Hematopoietic multipotent progenitor cell treated with erythropoietin and hydrocortisone succinate and interleukin-3 and kit ligand, for 15 days (in vitro differentiated cells): ENCODE measurements around the gene HEATR1.
"Not testable (repeated sequence)": the region's sequence is repeated elsewhere in the genome, so short reads cannot be mapped to it uniquely, and the experiment has no call there.

Experiments
- DNase-seq: peaks from one replicate; pipeline ENCODE4 v3.0.0-alpha.2; 2015; ENCODE audit warnings: low spot score

Gene HEATR1

GRCh38 chr1:236509647-236510401, 94.5 kb downstream of the HEATR1 start:
- no peak for DNase-seq

- DNase-seq = no peak
Measured at GRCh38 chr1:236509203-236509602, 95.1 kb downstream of the HEATR1 start.

GRCh38 chr1:236508593-236509027, 95.7 kb downstream of the HEATR1 start:
- no peak for DNase-seq

GRCh38 chr1:236507022-236507700, 97.2 kb downstream of the HEATR1 start:
- no peak for DNase-seq

GRCh38 chr1:236504338-236504737, 100.0 kb downstream of the HEATR1 start:
- DNase-seq = not testable (repeated sequence)

- DNase-seq = no peak
Measured at GRCh38 chr1:236502972-236503639, 101.2 kb downstream of the HEATR1 start.

- DNase-seq = no peak
Measured at GRCh38 chr1:236502579-236502971, 101.7 kb downstream of the HEATR1 start.

GRCh38 chr1:236501093-236501492, 103.2 kb downstream of the HEATR1 start:
- no peak for DNase-seq
